GM12878 (cell line): ENCODE results near the gene DCLRE1B. TPM values are rescaled to one million over a fixed set of nuclear protein-coding genes. Genes with fewer than 3 reads are reported as not detected.

Source experiments
- ATAC-seq: fragments of 200-7000 bp; cut with Tn5 transposase; 3 replicates; pipeline ENCODE4 v1.9.1; 2020; ENCODE audit warnings: mild to moderate bottlenecking, moderate library complexity
- BruUV-seq: library from RNA; stranded (reverse); fragments of 400-500 nt; replicated peaks from 2 replicates; lab custom pipeline; 2021; lab: Mats Ljungman, UMichigan
- CTCF ChIA-PET: fragments of 300-600 bp; sonication (Branson Sonifier 250); formaldehyde crosslinking; extraction: SDS; loops from one replicate; lab custom pipeline; 2021; ENCODE audit warnings: inconsistent platforms; lab: Yijun Ruan, JAX
- POLR2A ChIA-PET: fragments of 350-600 bp; formaldehyde crosslinking; extraction: SDS; loops from one replicate; lab custom pipeline; 2021; ENCODE audit warnings: inconsistent platforms; lab: Charles Lee
- RAD21 ChIA-PET: fragments of 300-600 bp; sonication (Branson Sonifier 250); formaldehyde crosslinking; loops from one replicate; lab custom pipeline; 2023; ENCODE audit warnings: antibody characterized with exemption; ENCODE audit not compliant: unreplicated experiment; lab: Charles Lee
- SMC1A ChIA-PET: fragments of 300-600 bp; sonication (Branson Sonifier 250); formaldehyde crosslinking; loops from one replicate; lab custom pipeline; 2023; ENCODE audit not compliant: unreplicated experiment, uncharacterized antibody; lab: Charles Lee
- DNase-seq: peaks from one replicate; pipeline ENCODE4 v3.0.0-alpha.2; 2011; ENCODE audit warnings: low read depth, low spot score
- FAIRE-seq: peaks from 3 replicates; lab custom pipeline; 2011; peaks lifted over from hg19 to GRCh38; lab: Jason Lieb, UNC
- H2AFZ ChIP-seq: 2 replicates; pipeline ENCODE4 v1.6.0; 2011; ENCODE audit warnings: low read depth, low read length, control low read depth; ENCODE audit not compliant: control insufficient read depth
- H3K27ac ChIP-seq: 2 replicates; pipeline ENCODE4 v1.5.1; 2011; ENCODE audit warnings: control low read depth; ENCODE audit not compliant: control insufficient read depth, insufficient read depth
- H3K27me3 ChIP-seq, 2 experiments: replicated peaks in 1 of 2; 2 replicates each; pipeline versions ENCODE4 v1.6.0 to v1.6.1; 2011; ENCODE audit warnings: low read length in 1 of 2; ENCODE audit not compliant: control insufficient read depth in 2 of 2, insufficient read depth in 2 of 2
- H3K36me3 ChIP-seq, 2 experiments: 2 replicates each; pipeline ENCODE4 v1.5.1; 2011; ENCODE audit warnings: low read length in 1 of 2; ENCODE audit not compliant: control insufficient read depth in 2 of 2, insufficient read depth in 2 of 2
- H3K4me1 ChIP-seq: 2 replicates; pipeline ENCODE4 v1.6.1; 2011; ENCODE audit warnings: mild to moderate bottlenecking, low read length, moderate library complexity, mixed read lengths; ENCODE audit not compliant: control insufficient read depth, insufficient read depth
- H3K4me2 ChIP-seq: 2 replicates; pipeline ENCODE4 v1.6.0; 2011; ENCODE audit warnings: control low read depth; ENCODE audit not compliant: control insufficient read depth, insufficient read depth
- H3K4me3 ChIP-seq: fragments of 200-600 bp; sonication (generic); 2 replicates; pipeline ENCODE4 v1.5.1; 2016
- H3K79me2 ChIP-seq: 2 replicates; pipeline ENCODE4 v1.6.0; 2011; ENCODE audit warnings: low read length; ENCODE audit not compliant: control insufficient read depth, insufficient read depth
- H3K9ac ChIP-seq: 2 replicates; pipeline ENCODE4 v1.8.0; 2011; ENCODE audit warnings: low read length, control low read depth, mixed read lengths; ENCODE audit not compliant: control insufficient read depth, insufficient read depth
- H3K9me3 ChIP-seq: replicated peaks from 3 replicates; pipeline ENCODE4 v1.5.1; 2011; ENCODE audit warnings: mild to moderate bottlenecking, low read length; ENCODE audit not compliant: control insufficient read depth, insufficient read depth
- H4K20me1 ChIP-seq: 2 replicates; pipeline ENCODE4 v1.6.0; 2011; ENCODE audit not compliant: control insufficient read depth, insufficient read depth
- ASH2L ChIP-seq: fragments of 300-600, 200-600 bp; sonication (generic); IDR thresholded peaks from 2 replicates; pipeline ENCODE4 v1.6.1; 2017; ENCODE audit warnings: low read depth, mild to moderate bottlenecking, borderline replicate concordance
- BACH1 ChIP-seq: fragments of 450-650 bp; IDR thresholded peaks from 2 replicates; pipeline ENCODE4 v1.6.1; 2017; ENCODE audit warnings: mild to moderate bottlenecking, borderline replicate concordance
- CREB1 ChIP-seq: IDR thresholded peaks from 2 replicates; pipeline ENCODE4 v1.6.1; 2012; ENCODE audit warnings: low read depth, mild to moderate bottlenecking, inconsistent platforms
- DPF2 ChIP-seq: fragments of 450-650 bp; IDR thresholded peaks from 2 replicates; pipeline ENCODE4 v1.6.1; 2017; ENCODE audit warnings: mild to moderate bottlenecking
- EED ChIP-seq: sonication (generic); IDR thresholded peaks from 2 replicates; pipeline ENCODE4 v1.6.1; 2016; ENCODE audit warnings: antibody characterized with exemption, low read depth
- FOS ChIP-seq: IDR thresholded peaks from 3 replicates; pipeline ENCODE4 v1.6.1; 2011; ENCODE audit warnings: borderline replicate concordance; ENCODE audit not compliant: insufficient read length; ENCODE audit errors: extremely low read depth
- FOXM1 ChIP-seq: IDR thresholded peaks from 2 replicates; pipeline ENCODE4 v1.6.1; 2012; ENCODE audit warnings: low read depth, mild to moderate bottlenecking, inconsistent platforms, low read length, moderate library complexity
- HCFC1 ChIP-seq: fragments of 150-350 bp; IDR thresholded peaks from 2 replicates; pipeline ENCODE4 v1.6.1; 2014; ENCODE audit warnings: low read length
- JUND ChIP-seq: IDR thresholded peaks from 2 replicates; pipeline ENCODE4 v1.6.1; 2012; ENCODE audit warnings: low read depth, mild to moderate bottlenecking, low read length, improper control_type of control experiment, moderate library complexity
- MEF2A ChIP-seq: IDR thresholded peaks from 2 replicates; pipeline ENCODE4 v1.6.1; 2011; ENCODE audit warnings: low read depth, mild to moderate bottlenecking, low read length, moderate library complexity; ENCODE audit not compliant: insufficient read depth
- MTA3 ChIP-seq: IDR thresholded peaks from 2 replicates; pipeline ENCODE4 v1.6.1; 2012; ENCODE audit warnings: low read length, inconsistent platforms, borderline replicate concordance
- NFIC ChIP-seq: IDR thresholded peaks from 2 replicates; pipeline ENCODE4 v1.6.1; 2012; ENCODE audit warnings: low read depth, mild to moderate bottlenecking, inconsistent platforms, low read length, moderate library complexity
- NKRF ChIP-seq: fragments of 450-650 bp; conservative IDR thresholded peaks from 2 replicates; pipeline ENCODE4 v1.6.1; 2017; ENCODE audit warnings: mild to moderate bottlenecking, moderate library complexity
- NRF1 ChIP-seq: conservative IDR thresholded peaks from 2 replicates; pipeline ENCODE4 v1.6.1; 2011; ENCODE audit warnings: mild to moderate bottlenecking, low read depth, low read length, improper control_type of control experiment
- PAX5 ChIP-seq: IDR thresholded peaks from 2 replicates; pipeline ENCODE4 v1.6.1; 2011; ENCODE audit warnings: low read depth, low read length, borderline replicate concordance
- RB1 ChIP-seq: fragments of 450-650 bp; formaldehyde crosslinking; IDR thresholded peaks from 2 replicates; pipeline ENCODE4 v1.6.1; 2017; ENCODE audit warnings: mild to moderate bottlenecking, borderline replicate concordance
- RUNX3 ChIP-seq: IDR thresholded peaks from 2 replicates; pipeline ENCODE4 v1.6.1; 2012; ENCODE audit warnings: low read length, inconsistent platforms
- STAT1 ChIP-seq: fragments of 450-650 bp; conservative IDR thresholded peaks from 2 replicates; pipeline ENCODE4 v1.6.1; 2014; ENCODE audit warnings: antibody characterized with exemption, mild to moderate bottlenecking
- WGBS: methylation state at CpG from one replicate; pipeline ENCODE4 v1.1.6; 2016; ENCODE audit warnings: low lambda C conversion rate; ENCODE audit not compliant: insufficient replicate concordance, insufficient coverage; ENCODE audit errors: missing lambda C conversion rate; 5-methylcytosine and 5-hydroxymethylcytosine counted together
- in situ Hi-C: fragments of 300-500 bp; cut with MboI; formaldehyde crosslinking; loops from 9 replicates; pipeline ENCODE4 v1.14.3; 2018; ENCODE audit warnings: mixed read lengths
- intact Hi-C: fragments of 100-400 bp; cut with micrococcal nuclease; formaldehyde crosslinking; loops from one replicate; pipeline ENCODE4 v1.14.2; 2022; ENCODE audit not compliant: unreplicated experiment
- polyA plus RNA-seq, 11 experiments: library from polyadenylated mRNA; depleted of rRNA in 4 of 11; unstranded in 6 of 11; stranded (reverse) in 5 of 11; fragments of >200 nt; fragmentation: Nextera tagmentation in 4 of 11; fragmentation: Illumina TruSeq in 1 of 11; extraction: Ambion mirVana in 4 of 11; extraction: Trizol in 1 of 11; gene quantifications; 1 replicate in 1 of 11; 2 replicates in 10 of 11; pipeline versions ENCODE4 v1.2.1 to v1.2.3, GENCODE V29; 2011 to 2016; ENCODE audit warnings: inconsistent platforms in 2 of 11, missing spikeins in 2 of 11, low read depth in 1 of 11
- total RNA-seq, 4 experiments: library from RNA; depleted of rRNA in 3 of 4; stranded (reverse); fragments of >200 nt in 3 of 4; fragmentation: Illumina TruSeq in 1 of 4; extraction: Trizol in 1 of 4; gene quantifications; 2 replicates each; pipeline versions ENCODE4 v1.2.1 to v1.2.3, GENCODE V29; 2013 to 2021
- TF ChIP-seq, protein P1 (sequence below): fragments of 450-650 bp; IDR thresholded peaks from 2 replicates; pipeline ENCODE4 v1.6.1; 2018; ENCODE audit warnings: mild to moderate bottlenecking, low read depth, moderate library complexity; ENCODE audit not compliant: partially characterized antibody

Gene DCLRE1B
- total and polyA plus RNA-seq, 10 of the 15 experiments (the other 5 are each of a cell fraction or from before 2014, with no cell fraction given), result 5.4 to 18.3 (median 13.4) TPM

DNA sequence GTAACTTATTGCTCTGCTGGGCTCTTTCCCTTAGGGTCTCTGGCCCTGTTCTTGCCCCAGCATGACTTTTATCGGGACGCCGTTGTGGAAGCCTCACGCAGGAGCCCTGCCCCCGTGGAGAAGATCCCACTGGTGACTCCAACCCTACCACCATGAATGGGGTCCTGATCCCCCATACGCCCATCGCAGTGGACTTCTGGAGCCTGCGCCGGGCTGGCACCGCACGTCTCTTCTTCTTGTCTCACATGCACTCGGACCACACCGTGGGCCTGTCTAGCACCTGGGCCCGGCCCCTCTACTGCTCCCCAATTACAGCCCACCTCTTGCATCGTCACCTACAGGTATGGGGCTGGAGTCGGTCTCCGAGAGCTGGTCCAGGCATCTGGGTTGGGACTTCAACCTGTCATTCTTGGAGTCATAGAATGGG, 322 bp downstream of the DCLRE1B start (continued):
- peak; percentile 71; the same call in 1 of the 2 replicates for TF ChIP-seq BACH1
- no peak for TF ChIP-seq MEF2A
- TF ChIP-seq DPF2, result peak; percentile 72; the same call in 1 of the 2 replicates
- TF ChIP-seq, protein P1, sequence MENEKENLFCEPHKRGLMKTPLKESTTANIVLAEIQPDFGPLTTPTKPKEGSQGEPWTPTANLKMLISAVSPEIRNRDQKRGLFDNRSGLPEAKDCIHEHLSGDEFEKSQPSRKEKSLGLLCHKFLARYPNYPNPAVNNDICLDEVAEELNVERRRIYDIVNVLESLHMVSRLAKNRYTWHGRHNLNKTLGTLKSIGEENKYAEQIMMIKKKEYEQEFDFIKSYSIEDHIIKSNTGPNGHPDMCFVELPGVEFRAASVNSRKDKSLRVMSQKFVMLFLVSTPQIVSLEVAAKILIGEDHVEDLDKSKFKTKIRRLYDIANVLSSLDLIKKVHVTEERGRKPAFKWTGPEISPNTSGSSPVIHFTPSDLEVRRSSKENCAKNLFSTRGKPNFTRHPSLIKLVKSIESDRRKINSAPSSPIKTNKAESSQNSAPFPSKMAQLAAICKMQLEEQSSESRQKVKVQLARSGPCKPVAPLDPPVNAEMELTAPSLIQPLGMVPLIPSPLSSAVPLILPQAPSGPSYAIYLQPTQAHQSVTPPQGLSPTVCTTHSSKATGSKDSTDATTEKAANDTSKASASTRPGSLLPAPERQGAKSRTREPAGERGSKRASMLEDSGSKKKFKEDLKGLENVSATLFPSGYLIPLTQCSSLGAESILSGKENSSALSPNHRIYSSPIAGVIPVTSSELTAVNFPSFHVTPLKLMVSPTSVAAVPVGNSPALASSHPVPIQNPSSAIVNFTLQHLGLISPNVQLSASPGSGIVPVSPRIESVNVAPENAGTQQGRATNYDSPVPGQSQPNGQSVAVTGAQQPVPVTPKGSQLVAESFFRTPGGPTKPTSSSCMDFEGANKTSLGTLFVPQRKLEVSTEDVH, result no peak
- TF ChIP-seq FOS, result no peak
- no peak for TF ChIP-seq PAX5
- TF ChIP-seq ASH2L, result 0 out of 2 replicates have a peak, but pooled peaks have one; percentile 38

DNA sequence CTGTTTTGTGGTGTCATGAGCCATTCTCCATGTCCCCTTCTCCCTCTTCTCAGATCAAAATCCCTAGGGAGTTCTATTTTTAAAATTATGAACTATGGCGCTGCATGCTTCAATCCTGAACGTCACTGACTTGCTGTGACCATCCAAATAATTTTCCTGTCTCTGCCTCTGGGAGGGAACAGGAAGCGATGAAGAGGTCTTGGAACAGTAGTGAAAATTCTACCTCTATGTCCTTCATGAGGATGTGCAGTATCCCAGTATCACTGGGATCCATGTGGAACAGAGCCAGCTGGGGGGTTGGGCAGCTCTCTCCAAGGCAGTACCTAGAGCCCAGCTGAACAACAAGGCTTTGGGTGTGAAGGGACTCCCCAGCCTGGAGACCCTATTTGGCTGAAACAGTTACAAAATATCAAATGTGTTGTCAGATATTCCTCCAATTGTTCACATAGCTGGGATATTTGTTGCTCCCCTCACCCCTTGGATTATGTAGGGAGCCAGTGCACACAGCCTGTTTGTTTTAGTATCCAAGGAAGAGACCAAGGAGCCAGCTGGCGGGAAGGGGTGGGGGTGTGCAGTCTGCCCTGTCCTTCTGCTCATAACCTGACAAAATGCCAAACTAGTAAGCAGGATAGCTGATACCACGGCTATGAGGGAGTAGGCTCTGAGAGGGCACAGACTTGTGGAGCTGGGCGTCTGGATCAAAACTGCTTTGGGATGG, 7.6 kb downstream of the DCLRE1B start:
- POLR2A ChIA-PET, result interaction anchor here (1.7 kb wide), 1 partner anchor 15 kb away, joined by 8 read pairs; no protein-coding TSS in a partner anchor
- ATAC-seq, result no peak
- Histone ChIP-seq H3K36me3 (peaks cover 4 to 18% of the 10 kb centered on the region in 2 experiments; a peak in 2 of 4 replicates), H3K79me2 (no peaks in the 10 kb centered on the region), H2AFZ (no peak overlapping the region), H3K4me3 (no peak overlapping the region), H3K4me2 (no peak overlapping the region), H3K4me1 (no peaks in the 10 kb centered on the region; the same call in 1 of the 2 replicates), H3K9ac (no peak overlapping the region), H3K9me3 (no peaks in the 10 kb centered on the region; the same call in 2 of the 3 replicates), H4K20me1 (no peaks in the 10 kb centered on the region), H3K27me3 (no peaks in the 10 kb centered on the region), H3K27ac (no peak overlapping the region)
- no peak for DNase-seq
- over 99% methylated on average over 6 of the region's 6 CpGs for WGBS
- RAD21 ChIA-PET, result interaction anchor here (2.4 kb wide), 1 partner anchor 77 kb away, joined by 9 read pairs; no protein-coding TSS in a partner anchor
- SMC1A ChIA-PET, result interaction anchor here (0.9 to 1.6 kb wide), 4 partner anchors 9 to 77 kb away, joined by 3 to 6 read pairs (median 5); partner anchors contain the start of genes AP4B1 and HIPK1
- intact Hi-C loops (no loop called here), in situ Hi-C loops (no loop called here)
- FAIRE-seq, result no peak
- CTCF ChIA-PET, result interaction anchor here (0.6 to 2.2 kb wide), 3 partner anchors 51 to 77 kb away, joined by 3 to 6 read pairs (median 4); no protein-coding TSS in a partner anchor
- no TSS peak for BruUV-seq
- TF ChIP-seq CREB1, result no peak
- no peak for TF ChIP-seq RUNX3
- no peak for TF ChIP-seq STAT1
- TF ChIP-seq NFIC, result no peak
- TF ChIP-seq MTA3, result no peak
- TF ChIP-seq NKRF, result no peak
- no peak for TF ChIP-seq FOXM1
- TF ChIP-seq RB1, result no peak
- TF ChIP-seq JUND, result no peak
- TF ChIP-seq NRF1, result no peak
- TF ChIP-seq EED, result no peak
- TF ChIP-seq HCFC1, result no peak
